ENCODE results near the gene APOBEC3A.
"Not testable (repeated sequence)": the region's sequence is repeated elsewhere in the genome, so short reads cannot be mapped to it uniquely, and the experiment has no call there.

APOBEC3A gene

DNA sequence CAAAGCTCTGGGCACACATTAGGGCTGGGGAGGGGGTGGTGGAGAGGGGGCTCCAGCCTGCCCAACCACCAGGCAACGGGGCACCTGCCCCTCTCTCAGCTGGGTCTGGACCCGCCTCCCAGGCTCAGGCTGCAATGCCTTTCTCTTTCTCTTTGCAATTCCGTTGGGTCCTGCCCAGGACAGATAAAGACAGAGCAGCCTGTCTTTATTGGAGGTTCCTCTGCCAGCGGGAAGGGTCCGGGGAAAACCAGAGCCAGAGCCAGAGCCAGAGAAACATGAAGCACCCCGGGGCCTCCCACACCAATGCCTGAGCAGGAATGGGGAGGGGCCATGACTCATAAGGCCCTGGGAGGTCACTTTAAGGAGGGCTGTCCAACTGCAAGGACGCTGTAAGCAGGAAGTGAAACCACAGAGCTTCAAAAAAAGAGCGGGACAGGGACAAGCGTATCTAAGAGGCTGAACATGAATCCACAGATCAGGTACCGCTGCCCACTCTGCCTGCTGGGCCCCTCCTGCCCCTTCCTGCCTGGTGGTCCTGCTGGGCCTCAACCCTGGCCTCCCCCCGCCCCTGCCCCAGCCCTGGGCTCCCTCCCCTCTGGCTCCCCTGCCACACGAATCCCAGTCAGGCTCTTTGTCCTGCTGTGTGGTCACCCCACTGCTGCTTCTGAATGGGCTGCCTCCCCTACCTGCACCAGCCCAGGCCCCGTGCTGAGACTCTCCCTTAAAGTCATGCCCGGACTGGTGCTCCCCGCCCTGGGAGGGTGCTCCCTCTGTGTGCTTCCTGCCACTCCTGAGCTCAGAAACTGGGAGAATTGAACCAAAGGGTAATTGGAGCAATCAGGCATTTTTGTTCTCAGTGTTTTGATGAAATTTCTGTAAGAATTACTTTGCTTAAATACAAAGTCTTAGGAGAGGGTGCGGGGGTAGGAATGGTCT, 24.9 kb downstream of the APOBEC3A start, which contains the start of gene APOBEC3B:
Gene APOBEC3B (plus strand): TSS at position 356 of the 936 bp plus-strand sequence. CDS start 107 bp downstream, at position 463.
- peak; percentile 98 for DNase-seq

DNA sequence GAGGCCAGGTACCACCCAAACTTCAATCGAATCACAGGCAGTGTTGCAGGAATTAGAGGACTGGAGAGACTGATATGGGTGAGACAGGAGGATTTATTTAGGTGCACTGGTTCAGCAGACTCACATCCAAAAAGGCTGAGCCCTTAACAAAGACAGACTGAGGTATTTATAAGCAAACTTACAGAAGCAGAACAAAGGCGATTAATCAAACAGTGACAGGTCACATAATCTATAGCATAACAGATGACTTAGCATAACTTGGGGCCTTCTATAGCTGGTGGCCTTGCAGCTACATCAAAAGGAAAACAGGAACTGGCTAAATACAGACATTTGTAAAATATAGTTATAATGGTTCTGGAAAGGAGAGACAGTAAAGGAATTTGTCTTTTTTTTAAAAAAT, 26.8 kb downstream of the APOBEC3A start:
- peak; percentile 58 for DNase-seq

- not testable (repeated sequence) for DNase-seq
Measured at GRCh38 chr22:38984784-38985757, 27.7 kb downstream of the APOBEC3A start.

GRCh38 chr22:38986629-38987028, 29.2 kb downstream of the APOBEC3A start:
- no peak for DNase-seq

GRCh38 chr22:38987171-38987895, 29.9 kb downstream of the APOBEC3A start:
- no peak for DNase-seq

GRCh38 chr22:38989466-38989865, 32.1 kb downstream of the APOBEC3A start:
- no peak for DNase-seq

GRCh38 chr22:38992871-38993371, 35.5 kb downstream of the APOBEC3A start:
- peak; percentile 55 for DNase-seq

DNA sequence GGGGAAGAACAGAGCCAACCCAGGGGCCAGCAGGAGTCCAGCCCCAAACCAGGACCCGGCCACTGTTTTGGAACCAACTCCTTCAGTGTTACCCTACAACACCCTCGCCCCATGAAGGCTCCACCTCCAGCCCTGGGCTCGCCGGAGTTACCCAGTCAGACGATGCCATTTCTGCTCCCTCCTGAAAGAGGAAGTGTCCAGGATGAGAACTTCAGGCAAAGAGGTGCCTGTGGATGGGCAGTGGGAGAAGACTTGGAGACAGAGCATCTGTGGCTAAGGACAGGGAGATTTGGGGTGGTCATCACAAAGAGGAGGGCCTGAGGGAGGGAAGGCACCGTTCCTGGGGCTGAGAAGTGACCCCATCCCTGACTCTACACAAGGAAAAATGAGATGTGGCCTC, 38.7 kb downstream of the APOBEC3A start:
- no peak for DNase-seq

DNA sequence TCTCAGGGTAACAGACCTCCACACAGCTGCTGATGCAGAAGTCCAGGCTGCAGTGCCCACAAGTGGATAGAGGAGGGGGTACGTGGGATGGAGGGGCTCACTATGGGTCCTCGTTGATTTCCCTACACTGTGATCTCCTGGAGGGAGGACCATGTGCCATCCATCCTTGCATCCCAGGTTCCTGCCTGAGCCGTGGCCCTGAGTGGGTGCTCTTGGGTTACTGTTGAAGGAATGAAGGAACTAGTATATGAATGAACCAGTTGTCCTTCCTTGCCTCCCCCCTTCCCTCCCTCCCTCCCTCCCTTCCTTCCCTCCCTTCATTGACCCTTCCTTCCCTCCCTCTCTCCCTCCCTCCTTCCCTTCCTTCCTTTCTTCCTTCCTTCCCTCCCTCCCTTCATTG, 40.1 kb downstream of the APOBEC3A start:
- DNase-seq: no peak

DNA sequence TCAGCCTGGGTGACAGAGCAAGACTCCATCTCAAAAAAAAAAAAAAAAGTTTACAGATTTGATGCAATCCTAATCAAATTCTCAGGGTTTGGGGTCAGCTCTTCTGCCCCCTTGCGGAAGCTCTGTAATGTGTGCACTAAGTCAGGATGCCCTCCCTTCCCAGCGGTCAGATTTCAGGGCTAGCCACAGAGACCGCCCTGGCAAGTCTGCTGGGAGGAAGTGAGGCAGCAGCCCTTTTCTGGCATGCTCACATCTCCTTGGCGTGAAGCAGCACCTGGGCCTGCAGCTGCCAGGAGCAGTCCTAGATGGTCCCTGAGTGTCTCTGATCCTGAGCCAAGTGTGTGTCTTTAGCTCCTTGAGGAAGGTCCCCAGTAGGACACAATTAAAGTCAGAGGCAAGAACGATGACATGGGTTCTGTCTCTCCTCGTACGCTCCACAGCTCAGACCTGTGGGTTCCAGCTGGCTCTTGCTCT, 45.8 kb downstream of the APOBEC3A start:
- peak; percentile 92 for DNase-seq

DNA sequence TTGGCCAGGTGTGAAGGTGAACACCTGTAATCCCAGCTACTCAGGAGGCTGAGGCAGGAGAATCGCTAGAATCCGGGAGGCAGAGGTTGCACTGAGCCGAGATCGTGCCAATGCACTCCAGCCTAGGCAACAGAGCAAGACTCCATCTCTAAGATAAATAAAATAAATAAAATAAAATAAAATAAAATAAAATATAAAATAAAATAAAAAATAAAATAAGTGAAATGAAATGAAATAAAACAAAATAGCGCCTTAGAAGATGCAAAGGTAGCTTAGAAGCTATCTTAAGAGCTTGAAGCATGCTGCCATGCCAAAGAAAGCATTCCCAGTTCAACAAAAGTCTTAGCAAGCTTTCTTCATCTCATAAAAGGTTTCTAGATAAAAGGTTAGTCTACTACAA, 49.8 kb downstream of the APOBEC3A start:
- no peak for DNase-seq

GRCh38 chr22:39008271-39008850, 51.0 kb downstream of the APOBEC3A start:
- DNase-seq: not testable (repeated sequence)

DNA sequence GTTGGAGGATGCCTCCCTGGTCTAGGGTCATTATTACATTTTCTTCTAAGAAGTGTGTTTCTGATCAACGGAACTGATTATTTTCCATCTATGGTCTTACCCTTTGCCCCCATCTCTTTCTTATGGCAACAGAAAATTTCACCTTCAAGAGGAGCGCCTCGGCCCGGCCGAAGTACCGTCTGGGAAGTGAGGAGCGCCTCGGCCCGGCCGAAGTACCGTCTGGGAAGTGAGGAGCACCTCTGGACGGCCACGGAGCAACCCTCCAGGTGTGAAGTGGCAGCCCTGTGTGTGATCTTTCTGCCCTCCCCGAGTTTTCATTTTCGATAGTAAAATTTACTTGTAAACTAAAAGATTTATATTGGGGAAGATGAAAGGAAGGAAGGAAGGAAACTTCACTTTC, 53.5 kb downstream of the APOBEC3A start:
- no peak for DNase-seq
